Measurements from ENCODE around the gene TAOK2. TPM values are rescaled to one million over a fixed set of nuclear protein-coding genes. Genes with fewer than 3 reads are reported as not detected.
A peak's percentile ranks its signal among the peaks of the same experiment; 100 is the strongest.

TAOK2 gene
- total RNA-seq, 2 experiments from 2014 or later: 20.9 to 21.6 TPM

- intact Hi-C loops (cut with micrococcal nuclease): no loop called here
- Mint-ChIP-seq H3K4me1 (ENCODE audit: low read depth) (peaks cover 19% of the 10 kb centered on the region), H3K9me3 (no peaks in the 10 kb centered on the region), H3K27me3 (ENCODE audit: low read depth) (no peaks in the 10 kb centered on the region), H3K4me3 (peak overlapping the region; percentile 9), H3K36me3 (ENCODE audit: low read depth) (peaks cover 33% of the 10 kb centered on the region), H3K27ac (peak overlapping the region; percentile 63)
- CTCF ChIA-PET: interaction anchor here (1.3 to 2.1 kb wide), 2 partner anchors 14 to 39 kb away, joined by 5 read pairs; no protein-coding TSS in a partner anchor
- DNase-seq: no peak
Measured at GRCh38 chr16:29992344-29992967, 18.8 kb downstream of the TAOK2 start.

GRCh38 chr16:29993191-29993902 is 19.7 kb downstream of the TAOK2 start:
- no peaks in the 10 kb centered on the region for H3K27me3 Mint-ChIP-seq (ENCODE audit: low read depth)
- peaks cover 38% of the 10 kb centered on the region for H3K36me3 Mint-ChIP-seq (ENCODE audit: low read depth)
- DNase-seq: no peak
- CTCF ChIA-PET: interaction anchor here (1.3 to 2.1 kb wide), 2 partner anchors 13 to 39 kb away, joined by 5 read pairs; no protein-coding TSS in a partner anchor
- H3K27ac Mint-ChIP-seq: peak overlapping the region; percentile 98
- intact Hi-C loops (cut with micrococcal nuclease): no loop called here
- H3K4me3 Mint-ChIP-seq: no peak overlapping the region
- H3K4me1 Mint-ChIP-seq (ENCODE audit: low read depth): peaks cover 25% of the 10 kb centered on the region
- H3K9me3 Mint-ChIP-seq: no peaks in the 10 kb centered on the region

GRCh38 chr16:29993903-29994599 is 20.4 kb downstream of the TAOK2 start:
- H3K36me3 Mint-ChIP-seq (ENCODE audit: low read depth): peaks cover 39% of the 10 kb centered on the region
- no peak for DNase-seq
- CTCF ChIA-PET: interaction anchor here (1.3 to 2.1 kb wide), 2 partner anchors 12 to 38 kb away, joined by 5 read pairs; no protein-coding TSS in a partner anchor
- H3K27ac Mint-ChIP-seq: peak overlapping the region; percentile 98
- intact Hi-C loops (cut with micrococcal nuclease): no loop called here
- H3K4me3 Mint-ChIP-seq: peak overlapping the region; percentile 98
- H3K27me3 Mint-ChIP-seq (ENCODE audit: low read depth): no peaks in the 10 kb centered on the region
- H3K4me1 Mint-ChIP-seq (ENCODE audit: low read depth): peaks cover 28% of the 10 kb centered on the region
- no peaks in the 10 kb centered on the region for H3K9me3 Mint-ChIP-seq

- Mint-ChIP-seq H3K27ac (peak overlapping the region; percentile 98), H3K4me1 (ENCODE audit: low read depth) (peaks cover 30% of the 10 kb centered on the region), H3K36me3 (ENCODE audit: low read depth) (peaks cover 41% of the 10 kb centered on the region), H3K27me3 (ENCODE audit: low read depth) (no peaks in the 10 kb centered on the region), H3K4me3 (peak overlapping the region; percentile 98), H3K9me3 (no peaks in the 10 kb centered on the region)
- DNase-seq: peak; percentile 77
- intact Hi-C loops (cut with micrococcal nuclease): loop anchor here (1.0 kb wide), 5 partner anchors 21 to 189 kb away; partner anchors contain the start of genes ALDOA, CDIPT, KCTD13 and TAOK2
- CTCF ChIA-PET: no interaction called here
Measured at GRCh38 chr16:29994600-29995323, 21.1 kb downstream of the TAOK2 start.

GRCh38 chr16:29995324-29995910 is 21.7 kb downstream of the TAOK2 start, which contains the start of gene HIRIP3:
TSS of gene HIRIP3 (minus strand) at chr16:29995617. CDS start at chr16:29995605, 12 bp downstream.
- Mint-ChIP-seq H3K27ac (peak within 1 kb of the TSS; percentile 98), H3K4me3 (peak within 1 kb of the TSS; percentile 98), H3K4me1 (ENCODE audit: low read depth) (peaks cover 32% of the 10 kb centered on the region), H3K27me3 (ENCODE audit: low read depth) (no peaks in the 10 kb centered on the region), H3K36me3 (ENCODE audit: low read depth) (peaks cover 41% of the 10 kb centered on the region), H3K9me3 (no peaks in the 10 kb centered on the region)
- CTCF ChIA-PET: interaction anchor here (1.2 kb wide), 1 partner anchor 293 kb away, joined by 3 read pairs; no protein-coding TSS in a partner anchor
- peak; percentile 92 for DNase-seq
- intact Hi-C loops (cut with micrococcal nuclease): loop anchor here (1.0 kb wide), 5 partner anchors 22 to 190 kb away; partner anchors contain the start of genes ALDOA, CDIPT, KCTD13 and TAOK2

- peaks cover 38% of the 10 kb centered on the region for H3K36me3 Mint-ChIP-seq (ENCODE audit: low read depth)
- H3K27ac Mint-ChIP-seq: peak within 1 kb of the TSS; percentile 98
- peaks cover 32% of the 10 kb centered on the region for H3K4me1 Mint-ChIP-seq (ENCODE audit: low read depth)
- intact Hi-C loops (cut with micrococcal nuclease): loop anchor here (1.0 kb wide), 5 partner anchors 23 to 191 kb away; partner anchors contain the start of genes ALDOA, CDIPT, KCTD13 and TAOK2
- peak; percentile 100 for DNase-seq
- H3K27me3 Mint-ChIP-seq (ENCODE audit: low read depth): no peaks in the 10 kb centered on the region
- H3K9me3 Mint-ChIP-seq: no peaks in the 10 kb centered on the region
- CTCF ChIA-PET: interaction anchor here (1.2 kb wide), 2 partner anchors 294 to 297 kb away, joined by 3 read pairs; no protein-coding TSS in a partner anchor
- H3K4me3 Mint-ChIP-seq: peak within 1 kb of the TSS; percentile 98
Measured at GRCh38 chr16:29995911-29996765, 22.5 kb downstream of the TAOK2 start, which contains the start of gene INO80E. TSS of gene INO80E (plus strand) at chr16:29996241. CDS start at chr16:29996311, 70 bp downstream.

GRCh38 chr16:29996766-29997250 is 23.1 kb downstream of the TAOK2 start:
- no peaks in the 10 kb centered on the region for H3K9me3 Mint-ChIP-seq
- intact Hi-C loops (cut with micrococcal nuclease): no loop called here

GRCh38 chr16:29999605-30000004 is 25.9 kb downstream of the TAOK2 start:
- DNase-seq: no peak
- Mint-ChIP-seq H3K36me3 (ENCODE audit: low read depth) (peaks cover 34% of the 10 kb centered on the region), H3K27me3 (ENCODE audit: low read depth) (no peaks in the 10 kb centered on the region), H3K27ac (no peak overlapping the region), H3K4me1 (ENCODE audit: low read depth) (peaks cover 24% of the 10 kb centered on the region), H3K9me3 (no peaks in the 10 kb centered on the region), H3K4me3 (no peak overlapping the region)
- CTCF ChIA-PET: no interaction called here
- intact Hi-C loops (cut with micrococcal nuclease): no loop called here

More at GRCh38 chr16:29996766-29997250, 23.1 kb downstream of the TAOK2 start:
- CTCF ChIA-PET: interaction anchor here (0.6 to 1.2 kb wide), 3 partner anchors 78 to 298 kb away, joined by 3 read pairs; no protein-coding TSS in a partner anchor
- no peaks in the 10 kb centered on the region for H3K27me3 Mint-ChIP-seq (ENCODE audit: low read depth)
- H3K4me3 Mint-ChIP-seq: peak overlapping the region; percentile 98
- peaks cover 32% of the 10 kb centered on the region for H3K4me1 Mint-ChIP-seq (ENCODE audit: low read depth)
- DNase-seq: no peak
- H3K36me3 Mint-ChIP-seq (ENCODE audit: low read depth): peaks cover 38% of the 10 kb centered on the region
- peak overlapping the region; percentile 98 for H3K27ac Mint-ChIP-seq

- CTCF ChIA-PET: interaction anchor here (0.6 kb wide), 1 partner anchor 262 kb away, joined by 3 read pairs; no protein-coding TSS in a partner anchor
- Mint-ChIP-seq H3K4me1 (ENCODE audit: low read depth) (peaks cover 17% of the 10 kb centered on the region), H3K4me3 (no peak overlapping the region), H3K36me3 (ENCODE audit: low read depth) (peaks cover 28% of the 10 kb centered on the region), H3K27me3 (ENCODE audit: low read depth) (no peaks in the 10 kb centered on the region), H3K27ac (no peak overlapping the region), H3K9me3 (no peaks in the 10 kb centered on the region)
- intact Hi-C loops (cut with micrococcal nuclease): no loop called here
- DNase-seq: no peak
Measured at GRCh38 chr16:30000735-30001631, 27.3 kb downstream of the TAOK2 start.
